Choroid plexus epithelial cell (primary cell): ENCODE results near the gene ARL10.

Source experiments
- DNase-seq: peaks from one replicate; pipeline ENCODE4 v3.0.0-alpha.2; 2010; ENCODE audit warnings: low read depth
- H3K4me3 ChIP-seq: 2 replicates; pipeline ENCODE4 v1.5.1; 2011; ENCODE audit warnings: low read depth, mild to moderate bottlenecking, control low read depth, low read length, moderate library complexity
- TF ChIP-seq, protein P1 (sequence below): conservative IDR thresholded peaks from 2 replicates; pipeline ENCODE4 v1.5.1; 2011; ENCODE audit warnings: low read depth, mild to moderate bottlenecking, control low read depth, inconsistent platforms, low read length, moderate library complexity

ARL10 gene

DNA sequence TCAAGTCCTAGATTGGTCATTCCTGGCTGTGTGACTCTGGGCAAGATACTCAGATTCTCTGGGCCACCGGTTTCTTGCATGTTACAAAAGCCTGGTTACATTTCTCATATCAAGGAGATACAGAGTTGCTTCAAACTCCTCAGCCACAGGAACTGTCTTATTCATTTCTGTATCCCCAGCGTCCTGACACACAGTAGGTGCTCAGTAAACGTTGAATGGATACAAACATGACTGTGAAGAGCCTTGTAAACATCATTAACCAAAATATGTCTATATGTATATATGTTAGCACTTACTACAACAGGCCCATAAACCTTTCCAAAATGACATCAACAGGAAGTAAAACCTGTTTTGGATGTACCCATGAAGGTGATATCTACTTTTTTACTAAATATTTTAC is 49.4 kb downstream of the ARL10 start:
- TF ChIP-seq, protein P1, sequence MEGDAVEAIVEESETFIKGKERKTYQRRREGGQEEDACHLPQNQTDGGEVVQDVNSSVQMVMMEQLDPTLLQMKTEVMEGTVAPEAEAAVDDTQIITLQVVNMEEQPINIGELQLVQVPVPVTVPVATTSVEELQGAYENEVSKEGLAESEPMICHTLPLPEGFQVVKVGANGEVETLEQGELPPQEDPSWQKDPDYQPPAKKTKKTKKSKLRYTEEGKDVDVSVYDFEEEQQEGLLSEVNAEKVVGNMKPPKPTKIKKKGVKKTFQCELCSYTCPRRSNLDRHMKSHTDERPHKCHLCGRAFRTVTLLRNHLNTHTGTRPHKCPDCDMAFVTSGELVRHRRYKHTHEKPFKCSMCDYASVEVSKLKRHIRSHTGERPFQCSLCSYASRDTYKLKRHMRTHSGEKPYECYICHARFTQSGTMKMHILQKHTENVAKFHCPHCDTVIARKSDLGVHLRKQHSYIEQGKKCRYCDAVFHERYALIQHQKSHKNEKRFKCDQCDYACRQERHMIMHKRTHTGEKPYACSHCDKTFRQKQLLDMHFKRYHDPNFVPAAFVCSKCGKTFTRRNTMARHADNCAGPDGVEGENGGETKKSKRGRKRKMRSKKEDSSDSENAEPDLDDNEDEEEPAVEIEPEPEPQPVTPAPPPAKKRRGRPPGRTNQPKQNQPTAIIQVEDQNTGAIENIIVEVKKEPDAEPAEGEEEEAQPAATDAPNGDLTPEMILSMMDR = no peak
- no peak overlapping the region for H3K4me3 ChIP-seq
- no peak for DNase-seq

DNA sequence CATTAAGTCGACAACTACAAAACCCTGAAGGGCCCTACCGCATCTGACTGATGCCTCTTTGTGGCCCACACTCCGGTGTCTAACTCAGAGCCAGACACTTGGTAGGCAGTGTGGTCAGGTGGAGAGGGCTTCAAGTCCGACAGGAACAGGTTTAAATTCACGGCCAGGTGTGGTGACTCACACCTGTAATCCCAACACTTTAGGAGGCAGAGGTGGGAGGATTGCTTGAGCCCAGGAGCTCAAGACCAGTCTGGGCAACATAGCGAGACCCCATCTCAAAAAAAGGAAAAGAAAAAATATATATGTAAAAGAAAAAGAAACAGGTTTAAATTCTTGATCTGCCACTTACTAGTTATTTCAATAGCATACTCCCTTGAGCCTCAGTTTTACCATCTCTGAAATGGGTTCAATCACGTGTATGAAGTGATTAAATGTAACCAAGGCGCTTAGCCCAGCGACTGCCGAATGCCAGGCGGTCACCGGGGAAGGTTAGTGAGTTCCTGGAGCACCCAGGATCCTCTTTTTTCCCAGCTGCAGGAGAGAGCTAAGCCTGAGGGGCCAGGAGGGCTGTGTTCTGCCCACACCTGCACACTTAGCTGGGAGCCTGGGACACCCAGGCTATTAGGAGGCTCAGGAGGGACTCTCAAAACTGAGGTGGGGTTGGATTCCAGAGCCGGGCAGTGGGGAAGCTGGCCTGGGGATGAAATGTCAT is 50.1 kb downstream of the ARL10 start:
- peak overlapping the region; percentile 84 for H3K4me3 ChIP-seq
- TF ChIP-seq, protein P1 = no peak
- DNase-seq = no peak

DNA sequence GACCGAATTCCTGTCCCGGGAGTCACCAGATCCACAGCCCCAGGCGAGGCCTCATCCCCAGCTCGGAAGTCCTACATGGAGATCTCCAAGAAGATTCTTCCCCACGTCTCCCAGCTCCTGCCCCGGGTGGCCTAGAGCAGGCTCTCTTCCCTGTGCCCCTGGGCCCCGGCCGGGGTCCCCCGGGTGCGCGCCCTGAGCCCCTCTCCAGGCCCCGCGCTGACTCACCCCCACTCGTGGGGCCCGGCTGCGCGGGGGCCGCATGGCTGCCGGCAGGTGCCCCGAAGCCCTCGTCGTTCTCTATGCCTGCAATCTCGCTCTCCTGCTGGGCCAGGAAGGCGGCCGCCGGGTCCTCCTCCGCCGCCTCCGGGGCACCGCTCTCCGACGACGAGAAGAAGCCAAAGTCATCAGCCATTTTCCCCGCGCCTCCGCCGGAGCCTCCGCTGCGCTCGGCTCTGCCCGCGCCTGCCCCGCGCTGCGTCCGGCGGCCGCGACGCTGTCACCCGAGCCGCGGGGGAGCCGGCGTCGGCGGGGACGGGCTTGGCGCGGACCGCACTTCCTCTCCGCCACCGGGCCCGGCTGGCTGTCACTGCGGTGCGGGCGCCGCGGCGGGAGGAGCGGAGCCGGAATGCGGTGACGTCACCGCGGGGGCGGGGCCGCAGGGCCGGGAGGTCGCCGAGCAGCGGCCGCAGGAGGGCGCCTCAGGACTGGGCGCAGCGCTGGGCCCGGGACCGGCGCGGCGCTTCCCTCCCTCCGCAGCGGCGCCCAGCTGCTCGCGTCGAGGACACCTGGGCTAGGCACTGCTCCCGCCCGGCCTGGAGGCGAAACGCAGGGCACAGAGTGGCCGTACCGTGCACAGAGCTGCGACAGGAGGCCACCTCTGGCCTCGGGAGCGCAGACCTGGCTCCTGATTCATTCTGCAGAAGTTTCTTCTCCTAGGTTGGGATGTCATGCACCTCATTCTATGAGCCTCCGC is 51.0 kb downstream of the ARL10 start, which contains the start of gene CLTB:
Gene CLTB (minus strand): TSS at position 588 of the 973 bp plus-strand sequence. CDS start 176 bp downstream, at position 412.
- TF ChIP-seq, protein P1 = peak; percentile 33
- H3K4me3 ChIP-seq = peak within 1 kb of the TSS; percentile 84
- peak; percentile 84 for DNase-seq

DNA sequence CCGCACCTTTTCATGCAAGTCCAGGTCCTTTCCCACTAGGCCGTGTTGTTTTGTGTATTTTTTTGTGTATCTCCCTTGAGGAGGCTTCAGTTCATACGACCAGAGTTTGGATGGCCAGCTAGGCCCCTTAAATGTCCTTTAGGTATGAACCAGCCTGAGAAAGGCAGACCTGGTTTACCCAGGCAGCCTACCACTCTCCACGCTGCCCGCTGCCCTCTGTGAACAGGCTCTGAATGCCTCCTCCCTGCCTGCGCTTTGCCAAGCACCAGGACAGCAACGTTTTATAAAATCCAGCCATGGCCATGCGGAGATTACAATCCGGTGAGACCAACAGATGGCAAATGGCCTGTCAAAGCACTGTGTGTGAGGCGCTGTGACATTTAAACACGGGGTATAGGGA is 51.7 kb downstream of the ARL10 start:
- DNase-seq = no peak
- TF ChIP-seq, protein P1 = no peak
- H3K4me3 ChIP-seq = no peak overlapping the region

DNA sequence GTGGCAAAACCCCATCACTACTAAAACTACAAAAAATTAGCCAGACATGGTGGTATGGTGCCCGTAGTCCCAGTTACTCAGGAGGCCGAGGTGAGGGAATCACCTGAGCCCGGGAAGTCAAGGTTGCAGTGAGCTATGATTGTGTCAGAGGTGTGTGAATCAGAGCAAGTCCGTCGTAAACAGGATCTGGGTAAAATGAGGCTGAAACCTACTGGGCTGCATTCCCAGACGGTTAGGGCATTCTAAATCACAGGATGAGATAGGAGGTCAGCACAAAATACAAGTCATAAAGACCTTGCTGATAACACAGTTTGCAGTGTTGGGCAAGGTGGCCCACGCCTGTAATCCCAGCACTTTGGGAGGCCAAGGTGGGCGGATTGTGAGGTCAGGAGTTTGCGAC is 53.0 kb downstream of the ARL10 start:
- no peak for DNase-seq
- TF ChIP-seq, protein P1 = no peak
- H3K4me3 ChIP-seq = no peak overlapping the region

DNA sequence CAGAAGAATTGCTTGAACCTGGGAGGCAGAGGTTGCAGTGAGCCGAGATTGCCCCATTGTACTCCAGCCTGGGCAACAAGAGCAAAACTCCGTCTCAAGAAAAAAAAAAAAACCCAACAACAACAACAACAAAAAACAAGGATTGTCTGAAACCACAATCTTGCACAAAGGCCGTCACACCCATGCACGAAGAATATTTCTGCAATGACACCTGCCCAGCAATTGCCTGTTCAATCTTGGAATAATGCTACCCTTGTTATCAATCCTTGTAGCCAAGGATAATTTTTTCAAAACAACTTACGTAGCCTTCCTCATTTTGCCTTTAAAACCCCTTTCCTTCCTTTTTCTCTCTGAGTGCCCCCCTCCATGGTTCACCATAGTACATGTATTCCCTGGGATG is 54.8 kb downstream of the ARL10 start:
- no peak overlapping the region for H3K4me3 ChIP-seq
- TF ChIP-seq, protein P1 = no peak
- DNase-seq = no peak
